Hepatocyte (in vitro differentiated cells): ENCODE measurements around the gene OR2V2.

Source experiments
- CTCF ChIP-seq: fragments of 200-600 bp; sonication (generic); IDR thresholded peaks from 2 replicates; pipeline ENCODE4 v1.5.1; 2016; ENCODE audit warnings: antibody characterized with exemption, mild to moderate bottlenecking; ENCODE audit not compliant: poor library complexity
- EZH2 ChIP-seq: fragments of 200-600 bp; sonication (generic); IDR thresholded peaks from 2 replicates; pipeline ENCODE4 v1.6.1; 2016; ENCODE audit warnings: antibody characterized with exemption, mild to moderate bottlenecking, borderline replicate concordance

DNA sequence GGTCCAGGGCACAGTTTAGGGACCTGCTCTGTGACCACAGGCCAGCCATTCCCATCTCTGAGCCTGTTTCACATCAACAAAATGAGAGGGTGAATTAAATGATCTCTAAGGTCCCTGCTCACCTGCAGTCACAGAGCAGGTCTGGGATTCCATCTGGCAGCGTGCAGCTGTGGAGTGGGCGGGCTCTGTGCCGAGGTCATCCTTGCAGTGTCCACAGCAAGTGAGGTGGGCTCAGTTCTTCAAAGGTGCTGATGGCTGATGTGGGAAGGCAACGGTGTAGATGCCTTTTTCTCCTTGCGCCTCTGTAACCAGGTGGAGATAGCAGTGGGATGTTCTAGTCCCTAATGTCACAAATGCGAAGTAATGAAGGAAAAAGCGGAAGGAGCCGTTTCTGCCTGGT, 28.3 kb upstream of the OR2V2 start:
- TF ChIP-seq CTCF = no peak
- no peak for TF ChIP-seq EZH2
